ENCODE data around the gene CREB5.

CREB5 gene

DNA sequence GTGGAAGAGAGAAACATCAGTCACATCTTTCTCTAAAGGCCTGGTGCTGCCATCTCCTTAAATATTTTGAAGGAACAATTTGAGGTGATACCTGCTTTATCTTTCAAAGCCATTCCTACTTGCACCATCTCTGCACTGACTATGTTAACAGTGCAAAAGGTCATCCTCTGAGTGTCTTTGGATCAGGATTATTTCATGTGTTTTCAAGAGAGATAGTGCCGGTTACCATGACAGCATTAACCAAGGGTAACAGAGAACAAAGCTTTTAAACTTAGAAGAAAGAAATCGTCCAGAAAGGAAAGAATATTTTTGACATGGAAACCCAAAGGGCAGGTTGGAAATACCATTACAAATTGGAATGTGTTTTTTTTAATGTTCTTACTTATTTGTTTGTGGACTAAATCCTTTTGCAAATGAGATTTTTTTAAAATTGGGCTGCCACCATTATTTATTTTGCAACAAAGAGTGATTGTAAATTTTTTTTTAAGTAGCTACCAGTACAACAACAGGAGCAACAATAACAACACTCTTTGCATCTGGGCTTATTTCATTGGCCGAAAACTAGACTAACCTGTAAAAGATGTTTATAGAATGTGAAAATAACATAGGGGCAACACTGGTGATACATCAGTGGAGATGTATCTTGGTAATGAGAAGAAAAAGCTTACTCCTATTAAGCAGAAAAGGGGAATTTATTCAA, 234.2 kb downstream of the CREB5 start:
- Histone ChIP-seq H3K36me3 (ENCODE audit: low read depth) (no peaks in the 10 kb centered on the region), H3K4me1 (ENCODE audit: insufficient read depth, poor library complexity, severe bottlenecking) (no peaks in the 10 kb centered on the region), H3K4me3 (ENCODE audit: severe bottlenecking) (no peak overlapping the region), H3K9me3 (ENCODE audit: severe bottlenecking) (no peaks in the 10 kb centered on the region), H3K27ac (ENCODE audit: poor library complexity, severe bottlenecking) (no peak overlapping the region), H3K27me3 (ENCODE audit: insufficient read depth, poor library complexity, severe bottlenecking) (no peaks in the 10 kb centered on the region)
- DNase-seq (ENCODE audit: low spot score): no peak
- TF ChIP-seq, protein P1, sequence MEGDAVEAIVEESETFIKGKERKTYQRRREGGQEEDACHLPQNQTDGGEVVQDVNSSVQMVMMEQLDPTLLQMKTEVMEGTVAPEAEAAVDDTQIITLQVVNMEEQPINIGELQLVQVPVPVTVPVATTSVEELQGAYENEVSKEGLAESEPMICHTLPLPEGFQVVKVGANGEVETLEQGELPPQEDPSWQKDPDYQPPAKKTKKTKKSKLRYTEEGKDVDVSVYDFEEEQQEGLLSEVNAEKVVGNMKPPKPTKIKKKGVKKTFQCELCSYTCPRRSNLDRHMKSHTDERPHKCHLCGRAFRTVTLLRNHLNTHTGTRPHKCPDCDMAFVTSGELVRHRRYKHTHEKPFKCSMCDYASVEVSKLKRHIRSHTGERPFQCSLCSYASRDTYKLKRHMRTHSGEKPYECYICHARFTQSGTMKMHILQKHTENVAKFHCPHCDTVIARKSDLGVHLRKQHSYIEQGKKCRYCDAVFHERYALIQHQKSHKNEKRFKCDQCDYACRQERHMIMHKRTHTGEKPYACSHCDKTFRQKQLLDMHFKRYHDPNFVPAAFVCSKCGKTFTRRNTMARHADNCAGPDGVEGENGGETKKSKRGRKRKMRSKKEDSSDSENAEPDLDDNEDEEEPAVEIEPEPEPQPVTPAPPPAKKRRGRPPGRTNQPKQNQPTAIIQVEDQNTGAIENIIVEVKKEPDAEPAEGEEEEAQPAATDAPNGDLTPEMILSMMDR (IDR thresholded peaks at IDR 0.05; ENCODE audit: poor library complexity, severe bottlenecking): no peak
- ATAC-seq (ENCODE audit: low read depth): no peak

DNA sequence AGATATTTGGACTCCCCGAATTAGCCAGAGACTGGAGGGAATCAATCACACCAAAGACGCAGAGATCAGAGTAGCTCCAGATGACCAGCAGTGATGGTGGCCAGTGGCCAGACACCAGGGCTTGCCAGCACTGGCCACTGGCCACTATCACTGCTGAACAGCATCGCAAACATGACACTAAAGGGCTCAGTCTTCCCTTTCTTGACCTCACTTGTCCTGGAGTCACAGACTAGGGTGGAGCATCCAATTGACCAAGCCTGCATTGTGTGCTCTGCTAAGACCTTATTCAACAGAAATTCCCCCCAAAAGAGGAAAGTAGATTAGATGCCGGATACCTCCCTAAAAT, 234.7 kb downstream of the CREB5 start:
- no peak for DNase-seq (ENCODE audit: low spot score)
- Histone ChIP-seq H3K36me3 (ENCODE audit: low read depth) (no peaks in the 10 kb centered on the region), H3K4me3 (ENCODE audit: severe bottlenecking) (no peak overlapping the region), H3K4me1 (ENCODE audit: insufficient read depth, poor library complexity, severe bottlenecking) (no peaks in the 10 kb centered on the region), H3K27ac (ENCODE audit: poor library complexity, severe bottlenecking) (no peak overlapping the region), H3K27me3 (ENCODE audit: insufficient read depth, poor library complexity, severe bottlenecking) (no peaks in the 10 kb centered on the region), H3K9me3 (ENCODE audit: severe bottlenecking) (no peaks in the 10 kb centered on the region)
- ATAC-seq (ENCODE audit: low read depth): no peak
- TF ChIP-seq, protein P1 (IDR thresholded peaks at IDR 0.05; ENCODE audit: poor library complexity, severe bottlenecking): no peak

GRCh38 chr7:28649189-28649588, 236.9 kb downstream of the CREB5 start:
- Histone ChIP-seq H3K9me3 (ENCODE audit: severe bottlenecking) (no peaks in the 10 kb centered on the region), H3K4me3 (ENCODE audit: severe bottlenecking) (no peak overlapping the region), H3K27me3 (ENCODE audit: insufficient read depth, poor library complexity, severe bottlenecking) (no peaks in the 10 kb centered on the region), H3K36me3 (ENCODE audit: low read depth) (no peaks in the 10 kb centered on the region), H3K27ac (ENCODE audit: poor library complexity, severe bottlenecking) (no peak overlapping the region), H3K4me1 (ENCODE audit: insufficient read depth, poor library complexity, severe bottlenecking) (no peaks in the 10 kb centered on the region)
- no peak for DNase-seq (ENCODE audit: low spot score)
- ATAC-seq (ENCODE audit: low read depth): no peak
- TF ChIP-seq, protein P1 (IDR thresholded peaks at IDR 0.05; ENCODE audit: poor library complexity, severe bottlenecking): no peak

- ATAC-seq (ENCODE audit: low read depth) (no peak), DNase-seq (ENCODE audit: low spot score) (no peak)
- Histone ChIP-seq H3K36me3 (ENCODE audit: low read depth) (no peaks in the 10 kb centered on the region), H3K27me3 (ENCODE audit: insufficient read depth, poor library complexity, severe bottlenecking) (no peaks in the 10 kb centered on the region), H3K4me3 (ENCODE audit: severe bottlenecking) (no peak overlapping the region), H3K27ac (ENCODE audit: poor library complexity, severe bottlenecking) (no peak overlapping the region), H3K4me1 (ENCODE audit: insufficient read depth, poor library complexity, severe bottlenecking) (no peaks in the 10 kb centered on the region), H3K9me3 (ENCODE audit: severe bottlenecking) (no peaks in the 10 kb centered on the region)
- TF ChIP-seq, protein P1 (IDR thresholded peaks at IDR 0.05; ENCODE audit: poor library complexity, severe bottlenecking): no peak
Measured at GRCh38 chr7:28649811-28650210, 237.5 kb downstream of the CREB5 start.

DNA sequence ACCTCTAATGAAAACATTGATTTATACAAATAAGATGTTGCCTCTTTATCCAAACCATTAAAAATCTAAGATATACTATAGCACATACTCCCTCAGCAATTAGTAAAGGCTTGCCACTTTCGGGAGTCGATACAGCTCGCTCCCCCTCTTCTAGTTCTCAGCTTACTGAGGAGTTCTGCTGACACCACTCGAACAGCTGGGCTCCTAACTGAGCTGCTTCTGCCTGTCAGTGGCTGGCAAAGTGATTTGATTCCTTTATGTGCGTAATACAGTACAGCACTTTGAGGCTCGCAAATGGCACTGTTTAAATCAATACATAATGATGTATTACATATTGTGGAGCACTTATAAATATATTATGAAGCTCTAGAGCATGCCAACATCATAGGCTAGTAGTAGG, 241.8 kb downstream of the CREB5 start:
- no peaks in the 10 kb centered on the region for H3K36me3 ChIP-seq (ENCODE audit: low read depth)
- TF ChIP-seq, protein P1 (IDR thresholded peaks at IDR 0.05; ENCODE audit: poor library complexity, severe bottlenecking): no peak
- no peaks in the 10 kb centered on the region for H3K4me1 ChIP-seq (ENCODE audit: insufficient read depth, poor library complexity, severe bottlenecking)
- H3K9me3 ChIP-seq (ENCODE audit: severe bottlenecking): no peaks in the 10 kb centered on the region
- H3K4me3 ChIP-seq (ENCODE audit: severe bottlenecking): no peak overlapping the region
- H3K27me3 ChIP-seq (ENCODE audit: insufficient read depth, poor library complexity, severe bottlenecking): no peaks in the 10 kb centered on the region
- ATAC-seq (ENCODE audit: low read depth) (no peak), DNase-seq (ENCODE audit: low spot score) (no peak)
- H3K27ac ChIP-seq (ENCODE audit: poor library complexity, severe bottlenecking): no peak overlapping the region

Measured in RWPE2 (cell line).